ENCODE data around the gene MAPK10. TPM values are rescaled to one million over a fixed set of nuclear protein-coding genes. Genes with fewer than 3 reads are reported as not detected.
A peak's percentile ranks its signal among the peaks of the same experiment; 100 is the strongest.

The MAPK10 gene
- 8.1 and 10.3 TPM in 2 replicates for total RNA-seq (2014; rRNA removed; shearing (Covaris generic))
- polyA plus RNA-seq (2016; fragmentation: Nextera tagmentation; extraction: Ambion mirVana): 2.6 and 3.6 TPM in 2 replicates
- long read RNA-seq, full-length matches to known transcripts: 1 of 3 reads
- long read RNA-seq, partial matches to known transcripts: 1 of 3 reads
- long read RNA-seq, other reads (novel, unspliced or antisense): 1 of 3 reads

DNA sequence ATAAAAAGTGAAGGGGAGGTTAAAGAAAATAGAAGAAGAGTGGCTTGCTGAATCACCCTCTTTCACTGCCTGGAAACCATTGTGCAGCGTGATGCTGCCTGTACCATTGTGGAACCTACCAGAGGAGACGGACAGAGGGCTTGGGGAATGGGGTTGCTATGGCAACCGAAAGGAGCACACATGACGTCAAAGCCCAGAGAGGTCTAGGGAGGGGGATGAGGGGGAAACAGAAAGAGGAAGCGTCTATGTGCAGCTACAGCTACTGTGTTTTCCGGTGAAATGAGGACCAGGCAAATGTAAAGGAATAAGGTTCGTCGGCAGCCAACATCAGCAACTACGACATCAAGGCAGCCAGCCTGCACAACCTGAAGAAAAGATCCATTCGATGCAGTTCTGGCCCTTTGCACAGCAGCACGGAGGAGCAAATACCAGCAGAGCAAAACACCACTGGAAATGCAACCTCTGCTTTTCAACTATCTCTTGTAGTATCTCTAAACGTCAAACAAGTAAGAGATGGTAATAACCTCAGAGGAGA is at the start of gene MAPK10:
TSS of gene MAPK10 (minus strand) at position 110 of the 535 bp plus-strand sequence.
- TF ChIP-seq CREB1 (CRISPR knock-in tag; IDR thresholded peaks at IDR 0.05; ENCODE audit: low read depth) (peak; percentile 88), JUNB (IDR thresholded peaks at IDR 0.05; ENCODE audit: unreplicated experiment) (no peak), NANOG (IDR thresholded peaks at IDR 0.05; ENCODE audit: borderline replicate concordance) (no peak), ZNF331 (CRISPR knock-in tag; IDR thresholded peaks at IDR 0.05; ENCODE audit: low read depth) (no peak), ZNF114 (CRISPR knock-in tag; IDR thresholded peaks at IDR 0.05) (no peak), STAT1 (IDR thresholded peaks at IDR 0.05; ENCODE audit: unreplicated experiment) (no peak), REST (IDR thresholded peaks at IDR 0.05; ENCODE audit: unreplicated experiment) (no peak)
- H3K4me3 ChIP-seq: peak within 1 kb of the TSS; percentile 42
- no peaks in the 10 kb centered on the region for H3F3A ChIP-seq (replicated peaks; ENCODE audit: low read depth)
- peak within 1 kb of the TSS; percentile 79 for H3K27ac Mint-ChIP-seq
- H3K27me3 Mint-ChIP-seq (ENCODE audit: insufficient read depth, low read depth, poor library complexity): no peaks in the 10 kb centered on the region
- H3K9me3 Mint-ChIP-seq: no peaks in the 10 kb centered on the region
- no peaks in the 10 kb centered on the region for H4K20me1 ChIP-seq (replicated peaks; ENCODE audit: insufficient read depth)
- ATAC-seq: peak; percentile 96
- H3K27ac ChIP-seq (ENCODE audit: low read depth): no peak within 1 kb of the TSS
- no peaks in the 10 kb centered on the region for H3K79me2 ChIP-seq (replicated peaks; ENCODE audit: insufficient read depth)
- H3K4me1 Mint-ChIP-seq: peaks cover 42% of the 10 kb centered on the region
- no peaks in the 10 kb centered on the region for H3K27me3 ChIP-seq (ENCODE audit: insufficient read depth)
- DNase-seq (ENCODE audit: low spot score): peak; percentile 95
- peak within 1 kb of the TSS; percentile 63 for H3K4me3 Mint-ChIP-seq
- H3K4me2 ChIP-seq: peak within 1 kb of the TSS; percentile 64
- peaks cover 35% of the 10 kb centered on the region for H3K4me1 ChIP-seq (ENCODE audit: insufficient read depth)
- no peaks in the 10 kb centered on the region for H3K36me3 ChIP-seq (ENCODE audit: insufficient read depth)
- H3K36me3 Mint-ChIP-seq (ENCODE audit: low read depth): no peaks in the 10 kb centered on the region
- H3K9me2 ChIP-seq (ENCODE audit: insufficient read depth): no peaks in the 10 kb centered on the region
- peak within 1 kb of the TSS; percentile 48 for H2AFZ ChIP-seq

- Histone ChIP-seq H3K9me2 (ENCODE audit: insufficient read depth) (no peaks in the 10 kb centered on the region), H3K27ac (ENCODE audit: low read depth) (no peak overlapping the region), H3K36me3 (ENCODE audit: insufficient read depth) (0 out of 2 replicates have a peak, but pooled peaks cover 6% of the 10 kb centered on the region), H3K4me2 (no peak overlapping the region), H3K4me3 (no peak overlapping the region), H3K27me3 (ENCODE audit: insufficient read depth) (no peaks in the 10 kb centered on the region), H3K79me2 (replicated peaks; ENCODE audit: insufficient read depth) (no peaks in the 10 kb centered on the region), H3K4me1 (ENCODE audit: insufficient read depth) (peaks cover 4% of the 10 kb centered on the region; the same call in 1 of the 2 replicates), H2AFZ (peak overlapping the region; percentile 88), H4K20me1 (replicated peaks; ENCODE audit: insufficient read depth) (no peaks in the 10 kb centered on the region), H3F3A (replicated peaks; ENCODE audit: low read depth) (0 out of 2 replicates have a peak, but pooled peaks cover 2% of the 10 kb centered on the region)
- peaks cover 4% of the 10 kb centered on the region for H3K9me3 Mint-ChIP-seq
- no peak for TF ChIP-seq NANOG (IDR thresholded peaks at IDR 0.05; ENCODE audit: borderline replicate concordance)
- no peak for TF ChIP-seq STAT1 (IDR thresholded peaks at IDR 0.05; ENCODE audit: unreplicated experiment)
- no peak for TF ChIP-seq JUNB (IDR thresholded peaks at IDR 0.05; ENCODE audit: unreplicated experiment)
- no peak for TF ChIP-seq POLR2AphosphoS5 (IDR thresholded peaks at IDR 0.05; ENCODE audit: low read depth)
- DNase-seq (ENCODE audit: low spot score) (no peak), ATAC-seq (no peak)
- no peak overlapping the region for H3K4me3 Mint-ChIP-seq
- no peaks in the 10 kb centered on the region for H3K27me3 Mint-ChIP-seq (ENCODE audit: insufficient read depth, low read depth, poor library complexity)
- H3K27ac Mint-ChIP-seq: no peak overlapping the region
- H3K4me1 Mint-ChIP-seq: peaks cover 4% of the 10 kb centered on the region; the same call in 2 of the 3 replicates
- H3K36me3 Mint-ChIP-seq (ENCODE audit: low read depth): peaks cover 3% of the 10 kb centered on the region; the same call in 1 of the 3 replicates
Measured at GRCh38 chr4:86403575-86403974, 43.7 kb upstream of the MAPK10 start.

Measured in GM23338 (cell line).